HG02610 (cell line): ENCODE measurements around the gene ZBTB40.

Experiments
- ATAC-seq: cut with Tn5 transposase; IDR thresholded peaks from one replicate; pipeline ENCODE4 v1.9.1; 2021; ENCODE audit warnings: mild to moderate bottlenecking, moderate library complexity; ENCODE audit not compliant: unreplicated experiment

ZBTB40 gene, protein sequence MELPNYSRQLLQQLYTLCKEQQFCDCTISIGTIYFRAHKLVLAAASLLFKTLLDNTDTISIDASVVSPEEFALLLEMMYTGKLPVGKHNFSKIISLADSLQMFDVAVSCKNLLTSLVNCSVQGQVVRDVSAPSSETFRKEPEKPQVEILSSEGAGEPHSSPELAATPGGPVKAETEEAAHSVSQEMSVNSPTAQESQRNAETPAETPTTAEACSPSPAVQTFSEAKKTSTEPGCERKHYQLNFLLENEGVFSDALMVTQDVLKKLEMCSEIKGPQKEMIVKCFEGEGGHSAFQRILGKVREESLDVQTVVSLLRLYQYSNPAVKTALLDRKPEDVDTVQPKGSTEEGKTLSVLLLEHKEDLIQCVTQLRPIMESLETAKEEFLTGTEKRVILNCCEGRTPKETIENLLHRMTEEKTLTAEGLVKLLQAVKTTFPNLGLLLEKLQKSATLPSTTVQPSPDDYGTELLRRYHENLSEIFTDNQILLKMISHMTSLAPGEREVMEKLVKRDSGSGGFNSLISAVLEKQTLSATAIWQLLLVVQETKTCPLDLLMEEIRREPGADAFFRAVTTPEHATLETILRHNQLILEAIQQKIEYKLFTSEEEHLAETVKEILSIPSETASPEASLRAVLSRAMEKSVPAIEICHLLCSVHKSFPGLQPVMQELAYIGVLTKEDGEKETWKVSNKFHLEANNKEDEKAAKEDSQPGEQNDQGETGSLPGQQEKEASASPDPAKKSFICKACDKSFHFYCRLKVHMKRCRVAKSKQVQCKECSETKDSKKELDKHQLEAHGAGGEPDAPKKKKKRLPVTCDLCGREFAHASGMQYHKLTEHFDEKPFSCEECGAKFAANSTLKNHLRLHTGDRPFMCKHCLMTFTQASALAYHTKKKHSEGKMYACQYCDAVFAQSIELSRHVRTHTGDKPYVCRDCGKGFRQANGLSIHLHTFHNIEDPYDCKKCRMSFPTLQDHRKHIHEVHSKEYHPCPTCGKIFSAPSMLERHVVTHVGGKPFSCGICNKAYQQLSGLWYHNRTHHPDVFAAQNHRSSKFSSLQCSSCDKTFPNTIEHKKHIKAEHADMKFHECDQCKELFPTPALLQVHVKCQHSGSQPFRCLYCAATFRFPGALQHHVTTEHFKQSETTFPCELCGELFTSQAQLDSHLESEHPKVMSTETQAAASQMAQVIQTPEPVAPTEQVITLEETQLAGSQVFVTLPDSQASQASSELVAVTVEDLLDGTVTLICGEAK

DNA sequence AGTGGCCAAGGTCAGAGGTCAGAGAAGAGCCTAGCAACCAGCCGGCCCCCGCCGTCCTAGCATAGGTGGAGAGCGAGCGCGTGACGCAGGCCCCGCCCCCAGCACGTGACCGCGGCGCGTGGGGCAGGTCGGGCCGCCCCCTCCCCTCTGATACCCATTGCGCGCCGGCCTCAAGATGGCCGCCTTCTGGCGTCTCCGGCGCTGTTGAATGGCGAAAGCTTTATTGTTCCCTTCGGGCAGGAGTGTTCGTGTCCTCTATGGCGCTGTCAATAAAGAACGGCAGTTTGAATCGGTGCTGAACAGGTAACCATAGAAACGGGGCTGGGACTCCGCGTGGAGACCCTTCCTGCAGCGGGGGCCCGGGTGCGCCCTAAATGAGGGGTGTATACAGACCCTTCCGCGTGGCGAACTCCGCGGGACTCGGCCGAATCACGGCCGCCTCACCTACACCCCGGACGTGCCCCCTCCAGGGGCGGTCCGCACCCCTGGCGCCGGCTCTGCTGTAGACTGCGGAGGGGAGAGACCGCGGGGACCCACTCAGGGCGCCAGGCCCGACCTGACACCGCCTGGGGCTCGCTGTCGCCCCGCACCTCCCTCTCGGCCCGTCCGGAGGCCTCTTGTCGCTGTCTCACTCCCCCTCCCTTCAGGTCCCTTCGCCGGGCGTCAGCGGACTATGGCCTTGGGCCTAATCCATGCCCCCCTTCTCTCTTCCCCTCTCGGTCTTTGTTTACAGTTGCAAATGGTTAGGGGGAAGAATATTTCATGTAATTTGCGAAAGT is at the start of gene ZBTB40:
ZBTB40 (plus strand) TSS at position 150 of the 779 bp plus-strand sequence. CDS start 38,098 bp downstream, outside the sequence.
- peak; percentile 86 for ATAC-seq

DNA sequence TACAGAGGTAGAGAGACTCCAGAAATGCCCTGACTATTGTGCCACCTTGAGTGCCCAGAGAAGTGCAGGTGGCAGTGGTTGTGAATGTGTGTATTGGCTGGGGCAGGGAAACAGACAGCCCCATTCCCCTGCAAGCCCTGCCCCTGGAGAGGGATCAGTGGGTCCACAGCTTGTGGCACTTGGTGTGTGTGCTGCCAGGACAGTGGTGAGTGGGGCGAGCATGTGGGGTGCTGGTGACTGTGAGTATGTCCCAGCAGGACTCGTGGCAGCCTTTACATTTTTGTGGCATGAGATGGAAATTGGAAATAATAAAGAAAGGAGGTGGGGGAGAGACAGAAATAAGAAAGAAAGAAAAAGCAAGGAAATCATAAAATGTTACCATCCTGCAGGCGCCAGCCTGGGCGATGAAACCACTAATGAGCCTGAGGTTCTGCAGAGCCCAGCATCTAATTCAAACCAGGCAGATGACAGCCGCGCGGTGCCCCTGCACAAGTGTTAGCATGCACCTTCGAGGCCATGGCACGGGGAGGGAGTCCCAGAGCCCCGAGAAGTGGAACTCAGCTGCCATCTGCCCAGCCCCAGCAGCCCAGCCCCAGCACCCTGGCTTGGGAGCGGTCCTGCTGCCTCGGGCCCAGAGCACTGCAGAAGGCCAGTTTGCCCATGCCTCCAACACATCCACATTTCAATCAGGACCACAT is 49.1 kb upstream of the ZBTB40 start:
- ATAC-seq, result no peak

DNA sequence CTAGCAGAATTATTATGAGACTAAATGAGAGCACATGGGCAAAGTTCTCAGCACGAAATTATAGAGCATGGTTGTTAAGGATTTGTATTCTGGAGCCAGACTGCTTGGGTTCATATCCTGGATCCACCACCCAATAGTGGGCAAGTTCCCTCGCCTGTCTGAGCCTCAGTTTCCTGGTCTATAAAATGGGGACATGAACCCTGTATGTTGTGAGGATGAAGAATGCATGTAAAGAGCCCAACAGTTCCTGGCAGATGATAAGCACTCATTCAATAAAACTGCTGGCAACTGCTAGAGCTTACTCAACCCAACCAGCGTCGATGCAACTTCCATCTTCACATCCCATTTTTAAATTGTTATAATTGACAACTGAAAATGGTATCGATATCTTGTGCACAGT is 47.2 kb upstream of the ZBTB40 start:
- ATAC-seq, result no peak

DNA sequence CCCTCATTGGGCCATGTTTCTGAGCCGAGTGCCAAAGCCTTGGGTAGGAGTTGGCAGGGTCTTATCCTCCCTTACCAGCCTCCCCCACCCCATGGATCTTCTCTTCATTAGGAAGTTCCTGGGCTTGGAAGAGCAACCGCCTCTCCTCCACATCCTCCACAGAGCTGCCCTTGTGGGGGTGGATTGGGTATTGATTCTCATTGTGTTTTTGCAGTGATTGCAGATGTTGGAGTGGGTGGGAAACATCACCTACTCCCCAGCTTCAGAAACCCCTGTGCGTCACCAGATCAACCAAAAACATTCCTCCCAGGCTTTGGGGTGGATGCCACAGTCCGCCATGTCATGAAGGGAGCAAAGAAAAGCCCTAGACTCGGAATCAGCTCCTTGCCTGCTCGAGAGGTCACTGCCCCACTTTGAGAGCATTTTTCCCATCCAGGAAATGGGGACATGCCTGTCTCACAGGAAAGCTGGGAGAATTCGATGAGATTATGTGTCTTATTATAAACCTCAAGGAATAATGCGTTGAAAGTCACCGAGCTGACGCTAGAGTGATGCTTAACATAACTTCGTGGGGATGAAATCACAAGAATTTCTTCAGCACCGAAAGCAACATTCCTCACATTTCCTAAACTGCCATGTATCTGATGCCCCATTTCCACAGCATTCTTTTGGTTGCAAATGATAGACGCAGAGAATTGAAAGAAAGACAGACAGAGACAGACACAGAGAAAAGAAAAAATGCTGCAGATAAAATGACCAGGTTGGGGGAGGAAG is 44.7 kb upstream of the ZBTB40 start:
- ATAC-seq, result no peak

DNA sequence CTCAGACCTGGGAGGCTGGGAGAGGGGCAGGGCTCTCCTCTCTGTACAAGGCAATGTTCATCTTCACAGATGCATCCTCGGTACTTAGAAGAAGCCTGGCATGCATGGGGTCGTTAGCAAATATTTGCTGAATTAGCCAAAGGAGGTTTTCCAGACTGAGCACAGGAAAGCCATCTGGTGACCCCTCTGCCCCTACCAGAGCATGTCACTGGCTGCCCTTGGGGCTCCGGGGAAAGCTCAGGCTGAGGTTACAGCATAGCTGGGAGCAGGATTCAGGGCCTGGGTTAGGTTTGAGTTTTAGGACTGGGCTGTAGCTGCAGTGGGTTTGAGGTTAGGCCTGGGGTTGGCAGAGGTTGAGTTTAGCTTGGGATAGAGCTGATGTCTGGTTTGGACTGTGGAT is 43.4 kb upstream of the ZBTB40 start:
- no peak for ATAC-seq

DNA sequence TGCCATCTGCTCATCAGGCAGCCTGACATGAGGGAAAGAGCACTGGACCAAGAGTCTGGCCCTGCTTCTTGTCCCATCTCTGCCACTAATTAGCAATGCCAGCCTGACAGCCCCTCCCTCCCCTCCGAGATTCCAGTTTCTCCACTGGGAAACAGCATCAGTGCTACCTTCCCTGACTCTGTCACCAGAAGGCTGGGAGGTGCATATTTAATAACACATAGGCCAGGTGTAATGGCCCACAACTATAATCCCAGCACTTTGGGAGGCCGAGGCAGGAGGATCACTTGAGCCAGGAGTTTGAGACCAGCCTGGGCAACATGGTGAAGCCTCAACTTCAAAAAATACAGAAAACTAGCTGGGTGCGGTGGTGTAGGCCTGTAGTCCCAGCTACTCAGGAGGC is 41.2 kb upstream of the ZBTB40 start:
- no peak for ATAC-seq

DNA sequence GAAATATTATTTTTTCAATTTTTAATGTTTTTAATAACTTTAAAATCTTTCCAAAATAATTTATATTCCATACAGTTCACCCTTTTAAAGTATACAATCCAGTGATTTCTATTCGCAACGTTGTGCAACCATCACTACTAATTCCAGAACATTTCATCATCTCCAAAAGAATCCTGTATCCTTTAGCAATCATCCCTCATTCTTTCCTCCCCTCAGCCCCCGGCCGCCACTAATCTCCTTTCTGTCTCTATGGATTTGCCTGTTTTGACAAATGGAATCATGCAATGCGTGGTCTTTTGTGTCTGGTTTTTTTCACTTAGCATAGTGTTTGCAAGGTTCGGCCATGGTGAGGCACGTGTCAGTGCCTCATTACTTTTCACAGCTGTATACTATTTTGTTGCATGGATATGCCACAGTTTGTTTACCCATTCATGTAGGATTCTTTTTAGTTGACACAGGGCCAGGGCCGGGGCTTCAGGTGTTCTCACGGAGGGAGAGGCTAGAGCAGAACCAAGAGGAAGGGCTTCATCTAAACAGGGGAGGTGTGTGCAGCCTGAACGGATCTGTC is 40.6 kb upstream of the ZBTB40 start:
- no peak for ATAC-seq

DNA sequence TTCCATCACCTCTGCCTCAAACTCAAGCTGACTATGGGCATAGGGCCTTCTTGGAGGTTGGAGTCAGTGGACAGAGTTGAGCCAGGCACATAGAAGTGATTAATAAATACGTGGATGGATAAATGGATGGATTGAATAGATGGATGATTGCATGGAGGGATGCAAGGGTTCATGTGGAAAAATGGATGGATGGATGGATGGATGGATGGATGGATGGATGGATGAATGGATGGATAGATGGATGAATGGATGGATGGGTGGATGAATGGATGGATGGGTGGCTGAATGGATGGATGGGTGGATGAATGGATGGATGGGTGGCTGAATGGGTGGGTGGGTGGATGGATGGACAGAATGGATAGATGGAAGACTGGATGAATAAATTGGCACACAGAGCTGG is 40.1 kb upstream of the ZBTB40 start:
- no peak for ATAC-seq

DNA sequence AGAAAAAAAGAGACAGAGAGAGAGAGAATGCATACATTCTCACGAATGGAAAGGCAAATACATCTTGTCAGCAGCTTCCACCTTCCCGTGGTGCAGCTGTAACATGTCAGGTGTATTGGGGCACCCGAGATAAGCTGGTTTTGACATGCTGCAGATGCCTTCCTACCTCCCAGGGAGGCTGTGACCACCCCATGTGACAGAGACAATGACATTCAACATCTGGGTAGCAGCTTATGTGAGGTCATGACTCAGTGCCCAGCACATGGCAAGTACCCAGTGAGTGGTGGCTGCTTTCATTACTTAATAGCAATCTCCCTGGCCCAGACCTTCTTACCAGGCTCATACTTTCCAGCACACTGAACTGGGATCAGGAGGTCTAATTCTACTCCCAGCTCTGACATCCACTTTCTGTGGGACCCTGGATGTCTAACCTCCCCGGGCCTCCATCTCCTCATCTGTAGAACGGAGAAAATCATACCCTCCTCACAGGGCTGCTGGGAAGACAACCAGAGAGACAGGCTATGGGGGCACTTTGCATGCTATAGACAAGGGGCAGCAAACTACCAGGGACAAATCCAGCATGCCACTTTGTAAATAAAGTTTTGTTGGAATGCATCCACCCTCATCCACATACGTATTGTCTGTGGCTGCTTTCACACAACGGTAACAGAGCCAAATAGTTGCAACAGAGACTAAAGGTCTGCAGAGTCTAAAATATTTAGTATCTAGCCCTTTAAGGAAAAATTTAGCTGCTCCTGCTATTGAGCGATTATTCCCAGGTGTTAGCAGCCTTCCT is 38.5 kb upstream of the ZBTB40 start:
- ATAC-seq, result no peak

DNA sequence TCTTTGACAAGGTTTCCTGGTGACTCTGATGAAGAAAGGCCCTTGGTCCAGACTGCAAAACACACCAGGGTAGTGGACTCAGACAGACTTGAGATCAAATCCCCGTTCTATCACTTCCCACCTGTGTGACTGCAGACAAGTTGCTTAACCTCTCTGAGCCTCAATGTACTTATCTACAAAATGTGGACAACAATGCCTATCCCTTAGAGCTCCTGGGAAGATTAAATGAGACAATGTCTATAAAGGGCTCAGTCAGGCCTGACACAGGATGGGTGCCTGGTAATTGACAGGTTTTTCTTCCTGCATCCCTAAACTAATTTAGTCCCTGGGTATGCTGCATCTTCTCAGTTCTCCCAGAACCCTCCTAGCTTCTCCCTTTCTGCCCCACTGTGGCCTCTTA is 37.9 kb upstream of the ZBTB40 start:
- ATAC-seq, result no peak

DNA sequence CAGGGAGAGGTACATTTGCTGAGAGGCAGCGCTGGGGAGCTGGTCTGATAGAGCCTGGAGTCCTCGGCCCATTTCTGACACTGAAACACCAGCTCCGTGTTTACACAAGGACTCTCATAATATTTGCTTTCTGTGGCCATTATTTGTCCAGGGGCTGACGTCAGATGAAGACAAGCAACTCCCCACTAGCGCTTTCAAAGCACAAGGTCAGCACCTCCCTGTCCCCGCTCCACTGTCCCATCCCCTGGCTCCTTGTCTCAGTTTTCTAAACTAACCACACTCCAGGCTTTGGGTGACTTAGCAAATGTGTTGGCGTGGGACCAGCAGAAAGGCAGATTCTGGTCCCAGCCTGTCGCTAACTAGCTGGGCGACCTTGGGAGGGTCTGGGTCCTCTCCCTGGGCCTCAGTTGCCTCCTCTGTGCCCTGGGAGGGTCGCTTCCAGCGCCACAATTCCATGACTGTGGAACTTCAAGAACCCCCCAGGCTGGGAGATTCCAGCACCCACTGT is 37.4 kb upstream of the ZBTB40 start:
- no peak for ATAC-seq

DNA sequence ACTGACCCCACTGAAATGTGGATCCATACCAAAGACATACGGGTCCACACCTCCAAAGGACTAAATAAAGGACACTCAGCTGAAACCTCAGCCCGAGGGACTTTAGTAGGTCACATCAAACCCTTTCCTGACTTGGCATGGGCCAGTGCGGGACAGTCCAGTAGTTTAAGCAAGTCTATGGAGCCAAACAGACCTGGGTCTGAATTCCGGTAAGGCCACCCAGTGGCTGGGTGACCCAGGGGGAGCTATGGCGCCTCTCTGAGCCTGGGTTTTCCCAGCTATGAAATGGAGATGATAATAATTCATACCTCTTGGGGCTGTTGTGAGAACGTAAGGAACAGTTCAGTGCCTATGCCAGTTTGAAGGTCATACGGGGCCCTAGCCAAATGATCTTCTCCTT is 36.2 kb upstream of the ZBTB40 start:
- no peak for ATAC-seq

DNA sequence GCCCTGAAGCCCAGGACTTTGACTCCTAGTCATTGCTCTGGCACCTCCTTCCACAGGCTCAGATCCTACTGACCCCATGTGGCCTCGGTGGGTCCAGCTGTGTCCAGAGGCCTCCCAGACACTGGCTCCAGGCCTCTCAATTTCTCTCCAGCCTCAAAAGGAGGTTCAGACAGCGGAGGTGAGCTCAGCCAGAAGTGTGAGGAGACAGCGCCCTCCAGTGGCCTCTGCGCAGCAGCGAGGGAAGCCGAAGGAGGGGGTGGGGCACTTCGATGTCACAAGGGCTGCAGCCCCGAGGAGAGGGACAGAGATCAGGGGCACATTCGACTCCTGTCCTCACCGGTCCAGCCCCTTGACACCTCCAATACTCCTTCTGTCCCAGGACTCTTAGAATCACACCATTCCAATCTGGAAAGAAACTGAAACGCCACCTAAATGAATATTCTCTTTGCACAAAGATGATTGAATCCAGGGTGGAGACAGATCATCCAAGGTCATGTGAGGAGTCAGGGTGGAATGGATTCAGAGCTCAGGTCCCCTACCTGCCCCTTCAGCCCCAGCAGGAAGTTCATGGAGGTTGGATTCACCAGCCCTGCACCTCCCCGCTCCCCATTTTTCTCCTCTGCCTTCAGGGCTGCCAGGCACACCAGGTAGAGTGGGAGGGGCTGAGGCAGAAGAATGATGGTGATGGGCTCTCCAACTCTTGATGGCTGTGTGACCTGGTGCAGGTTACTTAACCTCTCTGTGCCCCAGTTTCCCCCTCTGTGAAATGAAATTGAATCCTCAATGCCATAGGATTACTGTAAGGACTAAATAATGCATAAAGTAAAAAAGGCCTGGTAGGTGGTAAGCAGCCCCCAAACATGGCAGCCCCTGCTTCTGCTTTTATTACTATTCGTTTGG is 34.8 kb upstream of the ZBTB40 start:
- no peak for ATAC-seq

DNA sequence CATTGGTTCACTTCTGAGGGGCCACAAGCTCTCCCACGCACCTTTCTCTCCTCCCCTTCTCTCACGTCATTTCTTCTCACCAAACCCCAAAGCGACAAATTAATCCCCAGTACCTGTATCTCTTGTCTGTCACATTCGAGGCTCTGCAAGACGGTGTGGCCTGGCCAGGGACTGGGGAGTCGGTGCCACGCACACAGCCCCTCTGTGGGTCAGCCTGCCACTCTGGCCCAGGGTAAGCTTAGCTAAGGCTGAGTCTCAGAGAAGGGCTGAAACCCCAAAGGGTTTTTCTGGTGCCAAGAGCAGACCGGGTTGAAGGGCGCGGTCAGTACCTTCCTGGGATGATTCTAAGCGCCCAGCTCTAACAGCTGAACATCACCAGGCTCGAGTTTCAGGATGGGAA is 34.2 kb upstream of the ZBTB40 start:
- no peak for ATAC-seq

DNA sequence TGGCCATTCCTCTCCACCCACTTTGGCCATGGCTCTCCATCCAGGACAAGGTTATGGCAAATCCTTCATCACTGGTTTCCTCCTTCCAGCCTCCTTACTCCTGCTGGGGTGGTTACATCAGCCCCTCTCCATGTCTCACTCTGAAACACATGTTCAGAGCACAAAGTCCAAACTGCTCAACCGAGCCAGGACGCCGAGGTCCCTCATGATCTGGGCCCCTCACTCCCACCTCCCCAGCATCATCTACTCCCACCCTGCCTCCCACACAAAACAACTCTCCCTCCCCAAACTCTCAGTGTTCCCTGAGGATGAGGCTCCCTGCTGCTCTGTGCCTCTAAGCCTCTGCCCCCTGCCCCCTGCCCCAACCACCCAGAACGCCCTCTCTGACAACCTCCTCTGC is 33.3 kb upstream of the ZBTB40 start:
- ATAC-seq, result no peak

DNA sequence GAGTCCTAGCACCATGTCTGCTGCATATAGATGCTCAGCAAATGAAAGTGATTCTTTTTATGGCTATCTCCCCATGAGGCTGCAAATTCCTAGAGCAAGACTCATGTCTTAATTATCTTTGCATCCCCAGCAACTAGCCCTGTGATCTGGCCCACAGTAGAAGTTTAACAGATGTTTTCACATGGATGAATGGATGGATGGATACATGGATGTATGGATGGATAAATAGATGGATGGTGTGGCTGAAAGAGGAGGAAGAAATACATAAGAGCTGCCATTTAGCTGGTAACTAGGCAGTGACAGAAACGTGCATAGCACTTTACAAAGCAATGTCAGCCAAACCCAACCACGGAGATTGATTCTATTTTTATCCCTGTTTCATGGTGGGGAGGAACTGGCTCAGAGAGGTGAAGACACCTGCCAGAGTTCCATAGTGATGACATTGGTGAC is 32.7 kb upstream of the ZBTB40 start:
- ATAC-seq, result no peak
